ENCODE measurements around the gene NOTCH2.

- TF ChIP-seq MAX (IDR thresholded peaks at IDR 0.05; ENCODE audit: low read depth, low read length) (no peak), CTCF (IDR thresholded peaks at IDR 0.05; ENCODE audit: low read depth, low read length) (no peak)
These were observed 189.7 kb downstream of the NOTCH2 start for GRCh38 chr1:119879510-119880434.
